NK-92 (cell line): ENCODE results near the gene MYLK.
"Not testable (repeated sequence)": the region's sequence is repeated elsewhere in the genome, so short reads cannot be mapped to it uniquely, and the experiment has no call there.

Source experiments
- DNase-seq: peaks from one replicate; lab custom pipeline; 2025; ENCODE audit not compliant: unreplicated experiment; lab: John Stamatoyannopoulos, UW

The MYLK gene

DNA sequence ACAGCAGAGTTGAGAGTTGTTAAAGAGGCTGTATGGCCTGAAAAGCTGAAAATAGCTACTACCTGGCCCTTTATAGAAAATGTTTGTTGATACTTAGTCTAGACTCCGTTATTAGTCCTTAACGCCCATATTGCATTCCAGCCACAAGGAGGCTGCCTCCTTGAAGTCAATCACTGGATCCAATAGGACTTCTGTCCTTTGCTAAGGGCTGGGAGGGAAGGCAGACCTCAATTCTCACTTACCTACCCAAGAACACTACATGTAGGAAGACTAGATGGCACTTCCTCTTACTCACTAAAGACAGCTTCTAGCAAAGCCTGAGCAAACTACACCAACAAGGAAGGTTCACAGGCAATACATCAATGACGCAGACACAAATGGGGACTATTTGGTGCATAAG lies 159.8 kb downstream of the MYLK start:
- no peak for DNase-seq

DNA sequence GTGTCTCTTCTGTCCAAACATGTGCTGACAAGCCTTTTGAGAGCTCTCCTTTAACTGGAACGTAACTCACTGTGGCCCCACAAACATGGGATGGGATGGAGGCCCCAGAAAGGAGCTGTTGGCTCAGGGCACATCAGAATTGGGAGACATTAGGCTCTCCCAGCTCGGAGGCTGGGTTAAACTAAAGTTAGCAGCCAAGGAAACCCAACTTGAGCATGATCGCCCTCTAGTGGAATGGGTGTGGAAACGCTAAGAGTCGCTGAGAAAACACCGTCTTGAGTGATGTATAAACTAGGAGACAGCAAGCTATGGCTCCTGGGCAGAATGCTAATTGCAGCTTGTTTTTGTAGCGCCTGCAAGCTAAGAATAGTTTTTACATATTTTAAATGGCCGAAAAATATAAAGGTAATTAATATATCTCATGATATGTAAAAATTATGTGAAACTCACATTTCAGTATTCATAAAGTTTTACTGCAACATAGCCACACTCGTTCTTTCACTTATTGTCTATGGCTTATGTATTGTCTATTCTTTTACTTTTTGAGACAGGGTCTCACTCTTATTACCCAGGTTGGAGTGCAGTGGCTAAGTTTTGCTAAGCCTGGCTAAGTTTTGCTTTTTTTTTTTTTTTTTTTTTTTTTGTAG lies 160.5 kb downstream of the MYLK start:
- DNase-seq: no peak

DNA sequence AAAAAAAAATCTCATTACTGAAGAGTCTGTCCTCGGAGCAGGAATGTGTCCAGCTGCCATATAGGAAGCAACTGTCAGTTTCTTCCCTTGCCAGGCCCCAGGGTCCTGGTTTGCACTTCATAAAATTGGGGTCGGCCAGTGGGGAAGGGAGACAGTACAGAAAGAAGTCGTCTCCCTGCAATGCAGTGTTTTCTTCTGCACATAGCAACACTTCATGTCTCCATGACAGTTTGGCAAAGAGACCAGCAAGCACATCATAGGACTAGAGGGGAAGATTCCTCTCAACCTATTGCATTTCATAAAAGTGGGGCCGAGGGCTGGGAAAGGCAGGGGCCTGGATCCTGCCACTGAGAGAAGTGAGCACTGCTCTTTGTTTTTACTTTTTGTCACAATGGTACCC lies 161.1 kb downstream of the MYLK start:
- no peak for DNase-seq

DNA sequence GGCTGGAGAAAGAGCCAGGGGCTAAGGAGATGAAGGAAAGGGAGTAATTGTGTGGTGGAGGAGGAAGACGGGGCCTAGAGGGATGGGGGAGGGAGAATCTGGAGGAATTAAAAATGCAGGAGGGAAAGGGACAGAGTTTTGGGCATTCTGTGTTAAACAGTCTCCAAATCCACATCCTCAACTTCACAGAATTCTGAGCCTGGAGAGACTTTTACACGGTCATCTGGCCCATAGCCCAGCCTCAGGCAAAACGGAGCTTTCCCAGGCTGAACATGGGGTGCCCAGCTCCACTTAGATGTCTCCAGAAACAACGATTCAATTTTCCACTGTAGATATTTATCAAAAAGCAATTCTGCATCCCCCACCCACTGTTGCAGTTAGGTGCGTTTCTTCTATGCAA lies 161.7 kb downstream of the MYLK start:
- DNase-seq: no peak

- DNase-seq: no peak
These were observed 162.1 kb downstream of the MYLK start for GRCh38 chr3:123722021-123722420.

GRCh38 chr3:123721095-123721689 lies 162.9 kb downstream of the MYLK start:
- DNase-seq: not testable (repeated sequence)

- no peak for DNase-seq
These were observed 163.5 kb downstream of the MYLK start for GRCh38 chr3:123720638-123721037.

DNA sequence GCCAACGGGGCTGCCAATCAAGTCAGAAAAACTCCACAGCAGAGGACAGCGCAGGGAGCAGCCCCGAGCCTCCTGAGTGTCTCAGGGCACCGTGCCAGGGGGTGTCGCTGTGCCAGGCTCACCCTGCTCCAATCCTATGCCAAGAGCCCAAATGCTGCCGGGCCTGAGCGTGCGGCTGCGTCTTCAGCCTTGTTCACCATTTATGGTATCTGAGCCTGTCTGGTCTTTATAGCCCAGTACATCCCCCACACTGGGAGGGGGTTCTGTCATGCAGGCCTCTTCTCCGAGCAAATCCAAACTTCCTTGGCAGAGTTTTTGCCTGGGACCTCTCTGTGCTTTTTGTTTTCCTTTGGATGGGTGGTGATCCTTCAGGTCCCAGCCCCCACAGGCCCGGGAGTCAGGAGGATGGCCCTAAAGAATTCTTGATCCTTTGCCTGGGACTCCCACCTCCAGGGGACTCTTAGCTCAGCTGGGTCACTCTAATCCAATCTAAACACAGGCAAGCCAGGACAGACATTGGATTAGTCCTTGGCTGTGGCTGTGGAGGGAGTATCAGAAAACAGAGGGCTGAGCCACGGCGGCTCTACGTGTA lies 164.2 kb downstream of the MYLK start:
- no peak for DNase-seq

- not testable (repeated sequence) for DNase-seq
These were observed 164.9 kb downstream of the MYLK start for GRCh38 chr3:123719061-123719756.

GRCh38 chr3:123718108-123718507 lies 166.0 kb downstream of the MYLK start:
- DNase-seq: no peak

DNA sequence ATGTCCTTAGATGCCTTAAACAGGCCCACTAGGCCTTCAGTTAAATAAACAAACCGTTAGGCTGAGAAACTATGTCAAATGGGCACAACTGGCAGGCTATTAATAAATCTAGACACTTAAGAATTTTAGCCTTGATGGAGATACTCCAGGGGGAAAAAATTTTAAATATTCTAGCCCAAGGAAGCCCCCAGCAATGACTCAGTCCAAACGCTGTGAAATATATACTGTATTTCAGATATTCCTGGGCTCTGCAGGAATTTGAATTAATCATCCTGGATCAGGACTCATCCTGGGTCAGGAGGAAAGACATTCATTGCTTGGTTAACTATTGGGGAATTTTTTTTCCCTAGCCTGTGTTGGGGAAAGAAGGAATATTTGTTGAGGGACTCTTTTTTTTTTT lies 166.7 kb downstream of the MYLK start:
- DNase-seq: not testable (repeated sequence)

- no peak for DNase-seq
These were observed 167.7 kb downstream of the MYLK start for GRCh38 chr3:123716411-123716810.

- no peak for DNase-seq
These were observed 170.9 kb downstream of the MYLK start for GRCh38 chr3:123713211-123713610.

DNA sequence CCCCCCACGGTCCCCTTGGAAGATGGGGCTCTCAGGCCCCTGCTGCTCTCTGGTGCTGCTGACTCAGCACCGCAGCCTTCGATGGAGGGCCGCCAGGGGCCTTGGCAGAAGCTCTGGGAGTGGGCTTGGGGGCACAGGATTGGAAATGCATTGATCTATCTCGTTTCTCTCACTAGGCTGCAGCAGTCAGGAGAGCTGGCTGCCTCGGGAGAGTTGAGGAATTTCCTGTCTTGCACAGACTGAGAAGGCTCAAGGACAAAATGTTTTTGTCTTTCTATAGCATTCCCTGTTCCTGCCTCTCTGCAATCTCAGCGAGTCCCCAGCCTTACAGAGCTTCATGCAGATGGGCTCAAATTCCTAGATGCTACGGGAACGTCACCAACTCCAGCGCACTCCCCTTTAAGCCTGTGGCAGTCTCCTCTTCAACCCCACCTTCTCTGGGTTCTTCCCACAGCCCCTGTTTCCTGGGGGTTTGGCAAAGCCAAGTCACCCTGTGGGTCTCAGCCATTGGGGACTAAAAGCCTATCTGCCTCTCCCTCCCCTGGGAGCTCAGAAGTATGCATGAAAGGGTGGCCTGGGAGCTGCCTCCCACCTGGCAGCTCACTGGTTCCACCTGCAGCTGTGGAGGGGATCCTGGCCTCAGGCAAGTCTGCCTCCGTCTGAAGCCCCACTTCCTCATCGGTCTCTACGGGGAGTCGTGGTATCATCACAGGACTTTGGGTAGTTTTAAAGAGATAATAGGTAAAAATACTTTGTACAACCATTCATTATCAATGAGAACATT lies 171.9 kb downstream of the MYLK start:
- no peak for DNase-seq

DNA sequence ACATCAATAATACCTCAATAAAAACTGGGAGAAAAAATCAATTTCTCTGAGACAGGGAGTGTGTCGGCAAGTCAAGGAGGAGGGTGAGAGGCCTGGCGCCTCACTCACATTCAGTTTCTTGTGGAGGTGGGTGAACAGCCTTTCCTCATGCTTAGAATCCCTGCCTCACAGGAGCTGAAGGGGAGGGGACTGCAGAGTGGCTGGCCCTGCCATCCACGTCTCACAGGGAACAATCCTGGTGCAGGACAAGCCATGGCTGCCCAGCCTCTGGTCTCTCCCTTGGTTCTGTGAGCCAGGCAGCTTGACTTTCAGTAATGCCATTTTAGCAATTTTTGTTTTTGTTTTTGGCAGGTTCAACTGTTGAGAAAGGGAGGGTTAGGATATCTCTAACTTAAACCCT lies 172.8 kb downstream of the MYLK start:
- DNase-seq: no peak

GRCh38 chr3:123708531-123708930 lies 175.6 kb downstream of the MYLK start:
- no peak for DNase-seq

GRCh38 chr3:123707641-123708040 lies 176.5 kb downstream of the MYLK start:
- not testable (repeated sequence) for DNase-seq

DNA sequence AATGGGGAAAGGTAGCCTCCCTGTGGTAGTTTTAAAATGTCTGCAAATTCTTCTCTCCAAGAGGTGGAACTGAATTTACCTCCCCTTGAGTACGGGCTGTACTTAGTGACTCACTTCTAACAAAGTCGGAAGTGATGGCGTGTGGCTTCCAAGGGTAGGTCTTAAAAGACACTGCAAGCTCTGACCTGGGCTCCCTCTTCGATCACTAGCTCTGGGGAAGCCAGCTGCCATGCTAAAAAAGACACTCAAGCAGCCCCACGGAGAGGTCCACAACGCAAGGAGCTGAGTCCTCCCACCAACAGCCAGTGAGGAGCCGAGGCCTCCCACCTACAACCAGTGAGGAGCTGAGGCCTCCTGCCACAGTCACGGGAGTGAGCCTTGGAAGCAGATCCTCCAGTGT lies 177.3 kb downstream of the MYLK start:
- DNase-seq: no peak

GRCh38 chr3:123705488-123706285 lies 178.4 kb downstream of the MYLK start:
- DNase-seq: no peak

DNA sequence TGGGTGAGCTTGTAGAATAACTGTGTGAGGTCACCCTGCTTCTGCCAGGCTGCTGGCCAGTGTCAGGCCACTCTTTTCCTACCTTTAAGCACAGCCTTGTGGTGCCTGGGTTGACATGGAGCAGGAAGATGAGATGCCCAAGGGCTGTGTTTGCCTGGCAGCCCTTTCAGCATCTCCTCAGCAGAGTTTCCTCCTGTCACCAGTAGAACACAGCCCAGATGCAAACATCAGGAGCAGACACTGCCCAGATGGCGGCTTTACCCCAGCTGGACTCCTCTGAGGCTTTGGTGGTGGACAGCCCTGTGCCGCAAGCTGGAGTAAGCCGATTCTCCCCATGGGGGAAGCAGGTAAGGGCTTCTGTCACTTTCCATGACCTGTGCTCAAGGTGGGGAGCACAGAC lies 180.5 kb downstream of the MYLK start:
- not testable (repeated sequence) for DNase-seq
